Subcutaneous adipose tissue (tissue), 4 donors: Measurements from ENCODE around the gene EREG. TPM values are rescaled to one million over a fixed set of nuclear protein-coding genes. Genes with fewer than 3 reads are reported as not detected.

Source experiments
- total RNA-seq, 4 donors: library from RNA; depleted of rRNA; stranded (reverse); fragments of >200 nt; gene quantifications; one replicate each; pipeline ENCODE4 v1.1.0, GENCODE V29; 2016
- TF ChIP-seq, protein P1 (sequence below): fragments of 450-650 bp; IDR thresholded peaks from one replicate; pipeline ENCODE4 v1.5.1; 2016; ENCODE audit warnings: low read depth, mild to moderate bottlenecking, control low read depth, antibody characterized with exemption, moderate library complexity

The EREG gene
- total RNA-seq, 4 donors from 2014 or later, result 0.57 to 9.2 (median 2.3) TPM

GRCh38 chr4:74330295-74330750, 34.6 kb upstream of the EREG start:
- TF ChIP-seq, protein P1, sequence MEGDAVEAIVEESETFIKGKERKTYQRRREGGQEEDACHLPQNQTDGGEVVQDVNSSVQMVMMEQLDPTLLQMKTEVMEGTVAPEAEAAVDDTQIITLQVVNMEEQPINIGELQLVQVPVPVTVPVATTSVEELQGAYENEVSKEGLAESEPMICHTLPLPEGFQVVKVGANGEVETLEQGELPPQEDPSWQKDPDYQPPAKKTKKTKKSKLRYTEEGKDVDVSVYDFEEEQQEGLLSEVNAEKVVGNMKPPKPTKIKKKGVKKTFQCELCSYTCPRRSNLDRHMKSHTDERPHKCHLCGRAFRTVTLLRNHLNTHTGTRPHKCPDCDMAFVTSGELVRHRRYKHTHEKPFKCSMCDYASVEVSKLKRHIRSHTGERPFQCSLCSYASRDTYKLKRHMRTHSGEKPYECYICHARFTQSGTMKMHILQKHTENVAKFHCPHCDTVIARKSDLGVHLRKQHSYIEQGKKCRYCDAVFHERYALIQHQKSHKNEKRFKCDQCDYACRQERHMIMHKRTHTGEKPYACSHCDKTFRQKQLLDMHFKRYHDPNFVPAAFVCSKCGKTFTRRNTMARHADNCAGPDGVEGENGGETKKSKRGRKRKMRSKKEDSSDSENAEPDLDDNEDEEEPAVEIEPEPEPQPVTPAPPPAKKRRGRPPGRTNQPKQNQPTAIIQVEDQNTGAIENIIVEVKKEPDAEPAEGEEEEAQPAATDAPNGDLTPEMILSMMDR, result no peak

GRCh38 chr4:74331252-74331651, 33.7 kb upstream of the EREG start:
- TF ChIP-seq, protein P1, result no peak

- TF ChIP-seq, protein P1, result no peak
Measured at GRCh38 chr4:74331944-74332343, 33.0 kb upstream of the EREG start.

DNA sequence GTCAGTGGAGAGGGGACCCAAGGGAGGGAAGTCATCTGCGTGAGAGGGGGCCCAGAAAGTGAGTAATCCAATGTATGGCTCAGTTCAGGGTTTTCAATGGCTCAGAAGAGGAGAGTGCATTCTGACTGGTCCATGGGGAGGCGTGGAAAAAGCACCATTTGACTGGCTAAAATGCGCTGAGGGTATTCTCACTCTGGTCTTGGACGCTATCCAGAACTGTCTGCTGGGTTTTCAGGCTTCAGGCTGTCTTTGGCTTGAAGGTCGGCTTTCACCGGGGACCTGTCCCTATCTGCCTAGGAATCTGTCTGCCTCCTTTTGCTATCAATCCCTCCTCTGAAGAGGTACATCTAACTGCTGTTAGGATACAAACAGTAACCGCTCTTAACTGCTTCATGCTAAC, 30.3 kb upstream of the EREG start:
- TF ChIP-seq, protein P1, result no peak

- TF ChIP-seq, protein P1, result no peak
Measured at GRCh38 chr4:74335341-74336021, 29.5 kb upstream of the EREG start.

- TF ChIP-seq, protein P1, result no peak
Measured at GRCh38 chr4:74338792-74339333, 26.1 kb upstream of the EREG start.

DNA sequence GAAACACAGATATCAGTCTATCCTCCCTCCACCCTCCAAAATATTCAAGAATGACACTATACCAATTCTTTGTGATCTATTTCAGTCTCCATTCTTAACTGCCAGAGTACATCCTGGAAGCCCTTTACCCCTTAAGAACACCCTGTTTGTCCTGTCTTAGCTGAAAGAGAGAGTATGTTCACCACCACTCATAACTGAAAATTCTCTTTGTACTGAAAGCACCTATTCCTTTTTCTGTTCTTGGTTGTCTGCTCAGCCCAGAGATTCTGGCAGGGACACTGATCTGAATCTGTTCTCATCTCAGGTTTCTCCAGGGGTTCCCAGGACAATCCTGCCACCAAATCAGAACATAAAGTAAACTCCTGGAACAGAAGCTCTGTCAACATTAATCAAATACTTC, 25.4 kb upstream of the EREG start:
- TF ChIP-seq, protein P1, result no peak
